ENCODE measurements around the gene BCL11A. TPM values are rescaled to one million over a fixed set of nuclear protein-coding genes. Genes with fewer than 3 reads are reported as not detected.

The BCL11A gene
- polyA plus RNA-seq, 1 donor (not counting 4 experiments of a cell fraction or from before 2014, with no cell fraction given): 5.0 TPM

GRCh38 chr2:60459851-60460250 is 93.6 kb downstream of the BCL11A start:
- Histone ChIP-seq H2AFZ (ENCODE audit: control insufficient read depth, low read length) (no peak overlapping the region), H3K9ac (ENCODE audit: control insufficient read depth, extremely low read depth, insufficient read depth, low read length) (no peak overlapping the region), H3K36me3 (ENCODE audit: control insufficient read depth in 2 of 2, extremely low read depth in 1 of 2, insufficient read depth in 2 of 2, low read length in 2 of 2) (peaks cover 0 to 10% of the 10 kb centered on the region in 2 experiments), H3K9me1 (ENCODE audit: control insufficient read depth, extremely low read depth, insufficient read depth, low read length) (no peaks in the 10 kb centered on the region), H3K4me3 (ENCODE audit: control insufficient read depth in 2 of 3, extremely low read depth in 1 of 3, insufficient read depth in 2 of 3, low read depth in 1 of 3, low read length in 3 of 3) (no peak overlapping the region), H3K79me2 (ENCODE audit: control insufficient read depth, insufficient read depth, low read length) (no peaks in the 10 kb centered on the region), H3K27me3 (ENCODE audit: control insufficient read depth, extremely low read depth, insufficient read depth, low read length) (no peaks in the 10 kb centered on the region), H3K4me2 (ENCODE audit: control insufficient read depth, extremely low read depth, insufficient read depth, low read depth, low read length) (no peak overlapping the region), H3K9me3 (ENCODE audit: control insufficient read depth, low read depth, low read length) (no peaks in the 10 kb centered on the region), H4K20me1 (ENCODE audit: control insufficient read depth, extremely low read depth, insufficient read depth, low read length) (no peaks in the 10 kb centered on the region), H3K27ac (ENCODE audit: control insufficient read depth, insufficient read depth, low read length) (no peak overlapping the region), H3K4me1 (ENCODE audit: control insufficient read depth, extremely low read depth, insufficient read depth, low read length) (no peaks in the 10 kb centered on the region)
- dilution Hi-C loops (cut with MboI; ENCODE audit: extremely low pct_ligation_motif_present, low sequenced_read_pairs): no loop called here
- TF ChIP-seq EZH2 (IDR thresholded peaks at IDR 0.05; ENCODE audit: low read length): no peak
- TF ChIP-seq, protein P1, sequence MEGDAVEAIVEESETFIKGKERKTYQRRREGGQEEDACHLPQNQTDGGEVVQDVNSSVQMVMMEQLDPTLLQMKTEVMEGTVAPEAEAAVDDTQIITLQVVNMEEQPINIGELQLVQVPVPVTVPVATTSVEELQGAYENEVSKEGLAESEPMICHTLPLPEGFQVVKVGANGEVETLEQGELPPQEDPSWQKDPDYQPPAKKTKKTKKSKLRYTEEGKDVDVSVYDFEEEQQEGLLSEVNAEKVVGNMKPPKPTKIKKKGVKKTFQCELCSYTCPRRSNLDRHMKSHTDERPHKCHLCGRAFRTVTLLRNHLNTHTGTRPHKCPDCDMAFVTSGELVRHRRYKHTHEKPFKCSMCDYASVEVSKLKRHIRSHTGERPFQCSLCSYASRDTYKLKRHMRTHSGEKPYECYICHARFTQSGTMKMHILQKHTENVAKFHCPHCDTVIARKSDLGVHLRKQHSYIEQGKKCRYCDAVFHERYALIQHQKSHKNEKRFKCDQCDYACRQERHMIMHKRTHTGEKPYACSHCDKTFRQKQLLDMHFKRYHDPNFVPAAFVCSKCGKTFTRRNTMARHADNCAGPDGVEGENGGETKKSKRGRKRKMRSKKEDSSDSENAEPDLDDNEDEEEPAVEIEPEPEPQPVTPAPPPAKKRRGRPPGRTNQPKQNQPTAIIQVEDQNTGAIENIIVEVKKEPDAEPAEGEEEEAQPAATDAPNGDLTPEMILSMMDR (optimal IDR thresholded peaks at IDR 0.05 in 1 of 3, IDR thresholded peaks at IDR 0.05 in 1 of 3, conservative IDR thresholded peaks at IDR 0.05 in 1 of 3; ENCODE audit: extremely low read depth in 1 of 3, insufficient read depth in 2 of 3, low read length in 3 of 3): no peak
- DNase-seq (ENCODE audit: low read depth, low spot score): no peak
- no peak for FAIRE-seq

GRCh38 chr2:60456115-60456770 is 97.2 kb downstream of the BCL11A start:
- no peaks in the 10 kb centered on the region for H3K79me2 ChIP-seq (ENCODE audit: control insufficient read depth, insufficient read depth, low read length)
- H3K4me1 ChIP-seq (ENCODE audit: control insufficient read depth, extremely low read depth, insufficient read depth, low read length): no peaks in the 10 kb centered on the region
- no peak overlapping the region for H2AFZ ChIP-seq (ENCODE audit: control insufficient read depth, low read length)
- H3K36me3 ChIP-seq (ENCODE audit: control insufficient read depth in 2 of 2, extremely low read depth in 1 of 2, insufficient read depth in 2 of 2, low read length in 2 of 2): peaks cover 0 to 7% of the 10 kb centered on the region in 2 experiments
- H3K27me3 ChIP-seq (ENCODE audit: control insufficient read depth, extremely low read depth, insufficient read depth, low read length): no peaks in the 10 kb centered on the region
- H3K4me3 ChIP-seq (ENCODE audit: control insufficient read depth in 2 of 3, extremely low read depth in 1 of 3, insufficient read depth in 2 of 3, low read depth in 1 of 3, low read length in 3 of 3): no peak overlapping the region
- dilution Hi-C loops (cut with MboI; ENCODE audit: extremely low pct_ligation_motif_present, low sequenced_read_pairs): no loop called here
- TF ChIP-seq EZH2 (IDR thresholded peaks at IDR 0.05; ENCODE audit: low read length): no peak
- TF ChIP-seq, protein P1 (optimal IDR thresholded peaks at IDR 0.05 in 1 of 3, IDR thresholded peaks at IDR 0.05 in 1 of 3, conservative IDR thresholded peaks at IDR 0.05 in 1 of 3; ENCODE audit: extremely low read depth in 1 of 3, insufficient read depth in 2 of 3, low read length in 3 of 3): peak in 1 of 3 experiments; percentile 12
- no peak overlapping the region for H3K27ac ChIP-seq (ENCODE audit: control insufficient read depth, insufficient read depth, low read length)
- H4K20me1 ChIP-seq (ENCODE audit: control insufficient read depth, extremely low read depth, insufficient read depth, low read length): no peaks in the 10 kb centered on the region
- FAIRE-seq (no peak), DNase-seq (ENCODE audit: low read depth, low spot score) (no peak)
- H3K4me2 ChIP-seq (ENCODE audit: control insufficient read depth, extremely low read depth, insufficient read depth, low read depth, low read length): no peak overlapping the region
- H3K9me1 ChIP-seq (ENCODE audit: control insufficient read depth, extremely low read depth, insufficient read depth, low read length): no peaks in the 10 kb centered on the region
- H3K9me3 ChIP-seq (ENCODE audit: control insufficient read depth, low read depth, low read length): no peaks in the 10 kb centered on the region
- H3K9ac ChIP-seq (ENCODE audit: control insufficient read depth, extremely low read depth, insufficient read depth, low read length): no peak overlapping the region

Data from keratinocyte (primary cell).